HCT116 (cell line): ENCODE results near the gene MOSPD3. TPM values are rescaled to one million over a fixed set of nuclear protein-coding genes. Genes with fewer than 3 reads are reported as not detected.

ENCODE experiments used
- ATAC-seq: fragments of 200-7000 bp; cut with Tn5 transposase; 2 replicates; pipeline ENCODE4 v1.9.1; 2020; ENCODE audit warnings: mild to moderate bottlenecking, moderate library complexity
- BruUV-seq: library from RNA; stranded (reverse); fragments of 400-500 nt; replicated peaks from 2 replicates; lab custom pipeline; 2021; lab: Mats Ljungman, UMichigan
- CTCF ChIA-PET: fragments of 300-600 bp; sonication (Branson Sonifier 250); formaldehyde crosslinking; loops from one replicate; lab custom pipeline; 2021; ENCODE audit warnings: antibody characterized with exemption; lab: Charles Lee
- POLR2A ChIA-PET: fragments of 300-600, 350-600 bp; sonication (Branson Sonifier 250); formaldehyde crosslinking; loops from one replicate; lab custom pipeline; 2021; ENCODE audit warnings: antibody characterized with exemption; lab: Charles Lee
- RAD21 ChIA-PET, 2 experiments: fragments of 300-600 bp; sonication (Branson Sonifier 250); formaldehyde crosslinking; loops; one replicate each; lab custom pipeline; 2023; ENCODE audit warnings: low total read pairs in 2 of 2; ENCODE audit not compliant: uncharacterized antibody in 2 of 2, unreplicated experiment in 2 of 2, low non-redundant PET in 1 of 2; lab: Charles Lee
- DNase-seq: peaks from one replicate; pipeline ENCODE4 v3.0.0-alpha.2; 2010; ENCODE audit warnings: low read depth, low spot score
- H2AFZ ChIP-seq: fragments of 200-600 bp; shearing (Covaris generic), sonication (generic); 2 replicates; pipeline ENCODE4 v1.6.1; 2017; ENCODE audit warnings: low read depth, mixed run types, mixed read lengths, antibody characterized with exemption, low read length; ENCODE audit not compliant: poor library complexity, severe bottlenecking
- H3K27ac ChIP-seq: 2 replicates; pipeline ENCODE4 v1.5.1; 2012; ENCODE audit warnings: low read depth, low read length
- H3K27me3 ChIP-seq: fragments of 200-600 bp; sonication (generic); 2 replicates; pipeline ENCODE4 v1.6.1; 2016; ENCODE audit warnings: mixed run types, low read length, mixed read lengths; ENCODE audit not compliant: insufficient read depth
- H3K36me3 ChIP-seq, 2 experiments: fragments of 200-500 bp in 1 of 2; fragments of 200-600 bp in 1 of 2; sonication (Bioruptor generic) in 1 of 2; sonication (generic) in 1 of 2; 2 replicates each; pipeline versions ENCODE4 v1.5.1 to v1.6.1; 2014 to 2016; ENCODE audit warnings: low read length in 2 of 2, inconsistent platforms in 1 of 2, mixed read lengths in 1 of 2, mixed run types in 1 of 2; ENCODE audit not compliant: insufficient read depth in 2 of 2, control insufficient read depth in 1 of 2
- H3K4me1 ChIP-seq, 2 experiments: fragments of 200-600 bp in 1 of 2; sonication (generic) in 1 of 2; 2 replicates each; pipeline versions ENCODE4 v1.5.1 to v1.6.1; 2012 to 2017; ENCODE audit warnings: low read length in 2 of 2, inconsistent platforms in 1 of 2, mild to moderate bottlenecking in 1 of 2, mixed read lengths in 1 of 2, mixed run types in 1 of 2, moderate library complexity in 1 of 2; ENCODE audit not compliant: insufficient read depth in 2 of 2, control insufficient read depth in 1 of 2
- H3K4me2 ChIP-seq: fragments of 200-600 bp; sonication (generic); 2 replicates; pipeline ENCODE4 v1.6.1; 2017; ENCODE audit warnings: mixed run types, low read length, mixed read lengths
- H3K4me3 ChIP-seq, 2 experiments: fragments of 200-600 bp in 1 of 2; sonication (generic) in 1 of 2; replicated peaks in 1 of 2; 2 replicates each; pipeline ENCODE4 v1.5.1; 2011 to 2016; ENCODE audit warnings: low read length in 2 of 2, control low read depth in 1 of 2, low read depth in 1 of 2, mild to moderate bottlenecking in 1 of 2, mixed read lengths in 1 of 2, mixed run types in 1 of 2
- H3K79me2 ChIP-seq: fragments of 200-600 bp; sonication (generic); 2 replicates; pipeline ENCODE4 v1.6.1; 2017; ENCODE audit warnings: mild to moderate bottlenecking, mixed run types, low read length, moderate library complexity, mixed read lengths; ENCODE audit not compliant: insufficient read depth
- H3K9ac ChIP-seq: fragments of 200-600 bp; sonication (generic); 2 replicates; pipeline ENCODE4 v1.6.1; 2016; ENCODE audit warnings: low read length, mixed read lengths
- H3K9me2 ChIP-seq: fragments of 200-600 bp; sonication (generic), shearing (Covaris generic); 2 replicates; pipeline ENCODE4 v1.6.1; 2017; ENCODE audit warnings: mixed run types, mild to moderate bottlenecking, moderate library complexity; ENCODE audit not compliant: insufficient read depth
- H3K9me3 ChIP-seq, 2 experiments: fragments of 200-500 bp in 1 of 2; fragments of 200-600 bp in 1 of 2; sonication (Bioruptor generic) in 1 of 2; sonication (generic) in 1 of 2; 2 replicates each; pipeline ENCODE4 v1.6.1; 2014 to 2017; ENCODE audit warnings: low read length in 2 of 2, mixed read lengths in 2 of 2, inconsistent platforms in 1 of 2, low read depth in 1 of 2, mild to moderate bottlenecking in 1 of 2, mixed run types in 1 of 2, moderate library complexity in 1 of 2; ENCODE audit not compliant: control insufficient read depth in 1 of 2, insufficient read depth in 1 of 2
- H4K20me1 ChIP-seq: fragments of 200-600 bp; sonication (generic), shearing (Covaris generic); 2 replicates; pipeline ENCODE4 v1.6.1; 2017; ENCODE audit warnings: mixed run types, mild to moderate bottlenecking, moderate library complexity; ENCODE audit not compliant: insufficient read depth
- CBX3 ChIP-seq: IDR thresholded peaks from 2 replicates; pipeline ENCODE4 v1.6.1; 2012; ENCODE audit warnings: low read depth
- EGR1 ChIP-seq: IDR thresholded peaks from 2 replicates; pipeline ENCODE4 v1.6.1; 2012; ENCODE audit warnings: low read depth
- ELF1 ChIP-seq: IDR thresholded peaks from 2 replicates; pipeline ENCODE4 v1.6.1; 2012; ENCODE audit warnings: low read depth, borderline replicate concordance
- EZH2 ChIP-seq: fragments of 200-600 bp; sonication (generic); IDR thresholded peaks from 2 replicates; pipeline ENCODE4 v1.6.1; 2017; ENCODE audit warnings: antibody characterized with exemption, mixed run types
- FOSL1 ChIP-seq: IDR thresholded peaks from 2 replicates; pipeline ENCODE4 v1.6.1; 2012; ENCODE audit warnings: low read depth
- JUND ChIP-seq: IDR thresholded peaks from 2 replicates; pipeline ENCODE4 v1.6.1; 2012
- POLR2AphosphoS5 ChIP-seq: IDR thresholded peaks from 2 replicates; pipeline ENCODE4 v1.6.1; 2011; ENCODE audit warnings: mild to moderate bottlenecking, low read depth, low read length, moderate library complexity
- SIN3A ChIP-seq: IDR thresholded peaks from 2 replicates; pipeline ENCODE4 v1.6.1; 2012; ENCODE audit warnings: low read depth
- SP1 ChIP-seq: IDR thresholded peaks from 2 replicates; pipeline ENCODE4 v1.6.1; 2012; ENCODE audit warnings: low read depth
- TCF7L2 ChIP-seq: IDR thresholded peaks from 2 replicates; pipeline ENCODE4 v1.7.0; 2011; ENCODE audit warnings: borderline replicate concordance, inconsistent platforms; ENCODE audit not compliant: insufficient read depth, insufficient read length; ENCODE audit errors: extremely low read depth
- YY1 ChIP-seq: IDR thresholded peaks from 2 replicates; pipeline ENCODE4 v1.6.1; 2011; ENCODE audit warnings: low read length, low read depth, moderate library complexity, mild to moderate bottlenecking; ENCODE audit not compliant: insufficient replicate concordance; ENCODE audit errors: extremely low read depth
- ZFX ChIP-seq: fragments of 450-650 bp; IDR thresholded peaks from 2 replicates; pipeline ENCODE4 v1.6.1; 2017
- ZNF274 ChIP-seq: fragments of 200-500 bp; sonication (Bioruptor generic); IDR thresholded peaks from 2 replicates; pipeline ENCODE4 v1.6.1; 2014; ENCODE audit warnings: mild to moderate bottlenecking, low read depth, low read length, inconsistent platforms
- intact Hi-C: fragments of 100-400 bp; cut with micrococcal nuclease; formaldehyde crosslinking; loops from 2 replicates; pipeline ENCODE4 v1.10.0; 2022
- total RNA-seq: library from RNA; stranded (reverse); gene quantifications from one replicate; pipeline ENCODE4 v1.2.1, GENCODE V29; 2021; ENCODE audit not compliant: unreplicated experiment
- TF ChIP-seq, protein P1 (sequence below): IDR thresholded peaks from 2 replicates; pipeline ENCODE4 v1.6.1; 2012
- TF ChIP-seq, protein P2 (sequence below): IDR thresholded peaks from 2 replicates; pipeline ENCODE4 v1.6.1; 2011; ENCODE audit warnings: mild to moderate bottlenecking, low read length, moderate library complexity; ENCODE audit not compliant: insufficient replicate concordance; ENCODE audit errors: extremely low read depth
- TF ChIP-seq, protein P3 (sequence below), 3 experiments: fragments of 200-600 bp in 1 of 3; sonication (generic) in 1 of 3; IDR thresholded peaks in 2 of 3; conservative IDR thresholded peaks in 1 of 3; 2 replicates each; pipeline ENCODE4 v1.5.1; 2012 to 2017; ENCODE audit warnings: low read depth in 2 of 3, low read length in 2 of 3, antibody characterized with exemption in 1 of 3, borderline replicate concordance in 1 of 3, control low read depth in 1 of 3, mild to moderate bottlenecking in 1 of 3, mixed read lengths in 1 of 3, mixed run types in 1 of 3, moderate library complexity in 1 of 3; ENCODE audit not compliant: insufficient read depth in 1 of 3

MOSPD3 gene
- total RNA-seq, 1 experiment from 2014 or later: 32.8 TPM

DNA sequence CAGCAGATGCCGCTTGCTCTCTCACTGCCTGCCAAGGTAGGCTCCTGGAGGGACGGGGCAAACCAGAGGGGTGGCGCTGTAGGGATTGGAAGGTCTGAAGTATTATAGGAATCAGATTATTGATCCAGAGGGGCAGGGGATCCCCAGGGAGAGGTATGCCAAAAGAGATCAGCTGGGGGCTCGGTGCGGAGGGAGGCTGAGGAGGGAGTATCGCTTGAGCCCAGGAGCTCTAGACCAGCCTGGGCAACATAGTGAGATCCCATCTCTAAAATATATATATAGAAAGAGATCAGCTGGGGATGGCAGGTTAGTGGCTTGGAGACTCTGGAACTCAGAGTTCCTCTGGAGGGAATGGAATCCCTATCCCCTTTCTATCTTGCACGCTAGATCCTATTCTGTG is 17.2 kb upstream of the MOSPD3 start:
- intact Hi-C loops: no loop called here
- Histone ChIP-seq H3K4me1 (no peaks in the 10 kb centered on the region), H3K79me2 (no peaks in the 10 kb centered on the region), H3K9ac (no peak overlapping the region), H3K4me3 (no peak overlapping the region), H3K9me3 (no peaks in the 10 kb centered on the region), H3K27me3 (no peaks in the 10 kb centered on the region), H3K36me3 (no peaks in the 10 kb centered on the region), H2AFZ (no peak overlapping the region), H3K4me2 (no peak overlapping the region), H3K9me2 (no peaks in the 10 kb centered on the region), H4K20me1 (no peaks in the 10 kb centered on the region), H3K27ac (no peak overlapping the region)
- RAD21 ChIA-PET: no interaction called here
- DNase-seq: no peak
- TF ChIP-seq TCF7L2 (no peak), ELF1 (no peak), EZH2 (no peak), SIN3A (no peak), JUND (no peak)
- TF ChIP-seq, protein P1, sequence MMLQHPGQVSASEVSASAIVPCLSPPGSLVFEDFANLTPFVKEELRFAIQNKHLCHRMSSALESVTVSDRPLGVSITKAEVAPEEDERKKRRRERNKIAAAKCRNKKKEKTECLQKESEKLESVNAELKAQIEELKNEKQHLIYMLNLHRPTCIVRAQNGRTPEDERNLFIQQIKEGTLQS: no peak
- TF ChIP-seq, protein P2, sequence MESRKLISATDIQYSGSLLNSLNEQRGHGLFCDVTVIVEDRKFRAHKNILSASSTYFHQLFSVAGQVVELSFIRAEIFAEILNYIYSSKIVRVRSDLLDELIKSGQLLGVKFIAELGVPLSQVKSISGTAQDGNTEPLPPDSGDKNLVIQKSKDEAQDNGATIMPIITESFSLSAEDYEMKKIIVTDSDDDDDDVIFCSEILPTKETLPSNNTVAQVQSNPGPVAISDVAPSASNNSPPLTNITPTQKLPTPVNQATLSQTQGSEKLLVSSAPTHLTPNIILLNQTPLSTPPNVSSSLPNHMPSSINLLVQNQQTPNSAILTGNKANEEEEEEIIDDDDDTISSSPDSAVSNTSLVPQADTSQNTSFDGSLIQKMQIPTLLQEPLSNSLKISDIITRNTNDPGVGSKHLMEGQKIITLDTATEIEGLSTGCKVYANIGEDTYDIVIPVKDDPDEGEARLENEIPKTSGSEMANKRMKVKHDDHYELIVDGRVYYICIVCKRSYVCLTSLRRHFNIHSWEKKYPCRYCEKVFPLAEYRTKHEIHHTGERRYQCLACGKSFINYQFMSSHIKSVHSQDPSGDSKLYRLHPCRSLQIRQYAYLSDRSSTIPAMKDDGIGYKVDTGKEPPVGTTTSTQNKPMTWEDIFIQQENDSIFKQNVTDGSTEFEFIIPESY: no peak
- BruUV-seq: no TSS peak
- ATAC-seq: no peak
- POLR2A ChIA-PET: no interaction called here
- CTCF ChIA-PET: no interaction called here

DNA sequence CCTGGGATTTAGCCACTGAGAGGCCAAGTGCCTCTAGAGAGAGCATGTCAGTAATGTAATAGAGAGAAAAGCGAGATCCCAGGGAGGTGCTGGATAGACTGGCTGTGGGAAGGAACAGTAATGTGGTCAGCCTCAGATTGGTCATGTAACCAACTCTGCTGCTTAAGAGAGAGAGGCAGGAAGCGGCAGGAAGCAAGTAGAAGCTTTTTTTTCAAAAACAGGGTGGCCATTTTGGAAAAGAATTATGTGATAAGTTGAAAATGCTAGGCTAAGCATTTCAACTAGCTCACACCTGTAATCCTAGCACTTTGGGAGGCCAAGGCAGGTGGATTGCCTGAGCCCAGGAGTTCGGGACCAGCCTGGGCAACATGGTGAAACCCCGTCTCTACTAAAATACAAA is 13.9 kb upstream of the MOSPD3 start:
- DNase-seq (no peak), ATAC-seq (no peak)
- TF ChIP-seq, protein P1: no peak
- TF ChIP-seq SIN3A (no peak), POLR2AphosphoS5 (no peak), CBX3 (no peak), FOSL1 (no peak), EZH2 (no peak), TCF7L2 (no peak), ZNF274 (no peak), ELF1 (no peak), YY1 (no peak), JUND (no peak), ZFX (no peak), EGR1 (no peak), SP1 (no peak)
- TF ChIP-seq, protein P3, sequence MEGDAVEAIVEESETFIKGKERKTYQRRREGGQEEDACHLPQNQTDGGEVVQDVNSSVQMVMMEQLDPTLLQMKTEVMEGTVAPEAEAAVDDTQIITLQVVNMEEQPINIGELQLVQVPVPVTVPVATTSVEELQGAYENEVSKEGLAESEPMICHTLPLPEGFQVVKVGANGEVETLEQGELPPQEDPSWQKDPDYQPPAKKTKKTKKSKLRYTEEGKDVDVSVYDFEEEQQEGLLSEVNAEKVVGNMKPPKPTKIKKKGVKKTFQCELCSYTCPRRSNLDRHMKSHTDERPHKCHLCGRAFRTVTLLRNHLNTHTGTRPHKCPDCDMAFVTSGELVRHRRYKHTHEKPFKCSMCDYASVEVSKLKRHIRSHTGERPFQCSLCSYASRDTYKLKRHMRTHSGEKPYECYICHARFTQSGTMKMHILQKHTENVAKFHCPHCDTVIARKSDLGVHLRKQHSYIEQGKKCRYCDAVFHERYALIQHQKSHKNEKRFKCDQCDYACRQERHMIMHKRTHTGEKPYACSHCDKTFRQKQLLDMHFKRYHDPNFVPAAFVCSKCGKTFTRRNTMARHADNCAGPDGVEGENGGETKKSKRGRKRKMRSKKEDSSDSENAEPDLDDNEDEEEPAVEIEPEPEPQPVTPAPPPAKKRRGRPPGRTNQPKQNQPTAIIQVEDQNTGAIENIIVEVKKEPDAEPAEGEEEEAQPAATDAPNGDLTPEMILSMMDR (IDR thresholded peaks at IDR 0.05 in 2 of 3, conservative IDR thresholded peaks at IDR 0.05 in 1 of 3; ENCODE audit: borderline replicate concordance in 1 of 3, insufficient read depth in 1 of 3, low read depth in 2 of 3, low read length in 2 of 3): no peak
- no peak overlapping the region for H3K27ac ChIP-seq
- H3K4me1 ChIP-seq: peaks cover 0 to 21% of the 10 kb centered on the region in 2 experiments; a peak in 3 of 4 replicates
- POLR2A ChIA-PET: interaction anchor here (1.5 kb wide), 1 partner anchor 12 kb away, joined by 6 read pairs; the partner anchor contains the start of genes FBXO24 and LRCH4
- no peak overlapping the region for H3K4me3 ChIP-seq
- H3K9ac ChIP-seq: no peak overlapping the region
- H3K4me2 ChIP-seq: no peak overlapping the region
- RAD21 ChIA-PET: interaction anchor here in 1 of 2 experiments (0.7 kb wide), 1 partner anchor 43 kb away, joined by 3 read pairs; no protein-coding TSS in a partner anchor
- H2AFZ ChIP-seq: no peak overlapping the region
- no peaks in the 10 kb centered on the region for H3K27me3 ChIP-seq
- BruUV-seq: no TSS peak
- H3K79me2 ChIP-seq: no peaks in the 10 kb centered on the region
- no peaks in the 10 kb centered on the region for H3K9me2 ChIP-seq
- H3K36me3 ChIP-seq: no peaks in the 10 kb centered on the region
- H3K9me3 ChIP-seq: no peaks in the 10 kb centered on the region
- intact Hi-C loops: no loop called here
- CTCF ChIA-PET: interaction anchor here (1.1 kb wide), 1 partner anchor 10 kb away, joined by 4 read pairs; no protein-coding TSS in a partner anchor
- no peaks in the 10 kb centered on the region for H4K20me1 ChIP-seq
